T-helper 1 cell (primary cell): ENCODE data around the gene C6orf141.

Source experiments
- DNase-seq, 5 donors: peaks; one replicate each; pipeline ENCODE4 v3.0.0-alpha.2; 2012 to 2020
- total RNA-seq, 4 donors: gene quantifications; one replicate each; lab custom pipeline; 2026; lab: John Stamatoyannopoulos, UW

The C6orf141 gene
- total RNA-seq, result 0 reads per million in 4 donors

DNA sequence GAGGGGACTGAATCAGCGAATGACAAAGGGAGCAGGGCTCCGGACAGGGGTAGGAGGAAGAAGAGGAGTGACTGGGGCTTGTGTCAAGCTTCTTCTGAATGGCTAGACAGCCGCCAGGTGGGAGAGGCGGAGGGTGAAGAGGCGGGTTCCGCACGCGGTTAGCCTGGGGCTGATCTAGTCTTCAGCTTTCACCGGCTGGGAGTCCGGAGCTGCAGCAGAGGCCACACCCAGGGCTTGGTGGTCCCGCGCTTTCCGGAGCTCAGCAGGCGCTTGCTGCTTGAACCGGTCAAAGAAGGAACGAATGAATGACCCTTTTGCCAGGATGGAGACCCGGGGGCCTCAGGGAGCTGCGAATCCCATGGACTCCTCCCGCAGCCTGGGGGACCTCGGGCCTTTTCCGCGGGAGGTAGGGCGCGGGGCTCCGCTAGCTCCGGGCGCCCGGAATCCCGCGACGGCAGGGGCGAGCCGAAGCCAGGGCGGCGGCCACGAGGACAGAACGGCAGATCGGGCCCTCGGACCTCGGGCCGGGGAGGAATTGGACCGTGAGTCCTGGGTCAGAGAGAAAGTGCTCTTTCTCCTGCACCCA, at the start of gene C6orf141:
TSS of gene C6orf141 (plus strand) at position 177 of the 586 bp plus-strand sequence. CDS start at position 302, 125 bp downstream.
- DNase-seq, result peak in 1 of 5 donors; percentile 12

DNA sequence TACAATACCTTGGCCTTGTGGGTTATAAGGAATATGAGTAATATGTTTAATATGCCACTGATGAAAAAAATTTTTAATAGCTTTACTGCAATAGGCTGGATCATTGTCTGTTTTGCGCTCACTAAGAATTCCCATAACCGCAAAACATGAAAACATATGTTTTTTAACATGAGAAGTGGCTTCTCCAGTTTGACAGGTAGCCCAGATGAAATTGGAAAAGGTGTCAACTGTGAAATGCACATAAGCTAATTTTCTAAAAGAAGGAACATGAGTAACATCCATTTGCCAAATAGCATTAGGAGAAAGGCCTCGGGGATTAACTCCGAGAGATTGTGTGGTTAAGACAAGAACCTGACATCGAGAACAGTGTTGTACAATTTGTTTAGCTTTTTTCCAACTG, 45.8 kb upstream of the C6orf141 start:
- no peak for DNase-seq

DNA sequence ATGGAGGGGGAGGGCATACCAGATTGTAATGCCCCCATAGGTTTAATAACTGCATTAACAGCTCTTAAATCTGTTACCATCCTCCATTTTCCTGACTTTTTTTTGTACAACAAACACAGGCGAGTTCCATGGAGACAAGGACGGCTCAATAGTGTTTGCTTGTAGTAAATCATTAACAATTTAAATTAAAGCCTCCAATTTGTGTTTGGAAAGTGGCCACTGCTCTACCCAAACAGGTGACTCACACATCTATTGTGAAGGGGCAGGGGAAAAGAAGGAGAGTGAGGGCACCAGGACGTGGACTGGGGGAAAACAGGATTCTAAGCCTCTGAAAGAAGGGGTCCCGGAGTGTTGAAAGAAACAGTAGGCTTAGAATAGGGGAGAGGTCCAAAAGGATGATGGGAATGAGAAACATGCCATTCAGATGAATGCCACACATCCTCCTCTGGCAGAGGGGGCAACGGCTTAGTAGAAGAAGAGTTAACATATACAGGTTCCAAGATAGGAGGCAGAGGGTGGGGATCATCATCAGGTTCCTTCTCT, 43.8 kb upstream of the C6orf141 start:
- DNase-seq, result no peak

DNA sequence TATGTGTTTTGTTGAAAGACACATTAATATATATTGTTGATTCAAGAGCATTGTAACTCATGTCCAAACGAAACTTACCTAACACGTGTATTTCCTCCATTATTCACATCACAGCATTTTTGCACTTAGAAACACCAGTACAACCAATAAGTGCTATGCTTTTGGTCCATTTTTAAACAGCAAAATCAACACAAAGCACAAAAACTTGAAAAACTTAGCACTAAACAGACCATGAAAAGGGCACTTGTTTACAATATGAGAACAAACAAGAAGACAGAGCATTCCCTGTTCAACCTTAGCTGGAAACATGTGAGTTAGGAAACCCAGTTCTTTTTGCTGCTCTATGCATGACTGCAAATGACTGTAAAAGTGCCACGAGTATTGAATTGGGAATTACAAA, 41.1 kb upstream of the C6orf141 start:
- DNase-seq, result no peak

DNA sequence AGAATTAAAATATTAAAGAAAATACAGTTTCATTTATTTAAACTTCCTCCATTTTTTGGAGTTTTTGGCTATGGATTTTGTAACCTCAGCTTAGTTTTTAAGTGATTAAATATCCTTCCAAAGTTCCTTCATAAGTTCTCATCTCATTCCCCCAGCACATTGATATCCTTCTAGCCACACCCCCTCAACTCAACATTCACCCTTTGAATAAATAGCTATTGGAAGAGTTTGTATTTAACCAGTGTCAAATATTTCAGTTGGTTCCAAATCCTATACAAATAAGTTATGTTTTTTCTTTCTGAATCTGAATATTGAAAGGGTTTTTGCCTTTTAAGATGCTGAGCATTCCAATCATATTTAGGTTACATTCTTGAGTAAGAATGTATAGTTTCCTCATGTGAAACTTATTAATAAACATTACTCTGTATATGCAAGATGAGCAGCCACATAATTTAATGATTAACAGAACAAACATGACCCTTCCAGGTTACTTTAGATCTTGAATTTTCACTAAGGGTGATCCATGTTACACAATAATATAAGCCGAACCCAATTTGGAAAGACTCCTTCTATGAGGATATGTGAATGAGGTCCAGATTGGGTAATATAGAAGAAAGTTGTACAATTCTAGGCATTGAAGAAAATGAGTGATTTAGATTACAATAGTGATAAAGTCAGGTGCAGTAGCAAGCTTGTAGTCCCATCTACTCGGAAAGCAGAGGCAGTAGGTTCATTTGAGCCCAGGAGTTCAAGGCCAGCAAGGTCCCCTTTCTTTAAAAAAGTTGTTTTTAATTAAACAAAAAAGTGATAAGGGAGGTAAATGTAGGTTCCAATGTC, 37.1 kb upstream of the C6orf141 start:
- DNase-seq, result no peak

DNA sequence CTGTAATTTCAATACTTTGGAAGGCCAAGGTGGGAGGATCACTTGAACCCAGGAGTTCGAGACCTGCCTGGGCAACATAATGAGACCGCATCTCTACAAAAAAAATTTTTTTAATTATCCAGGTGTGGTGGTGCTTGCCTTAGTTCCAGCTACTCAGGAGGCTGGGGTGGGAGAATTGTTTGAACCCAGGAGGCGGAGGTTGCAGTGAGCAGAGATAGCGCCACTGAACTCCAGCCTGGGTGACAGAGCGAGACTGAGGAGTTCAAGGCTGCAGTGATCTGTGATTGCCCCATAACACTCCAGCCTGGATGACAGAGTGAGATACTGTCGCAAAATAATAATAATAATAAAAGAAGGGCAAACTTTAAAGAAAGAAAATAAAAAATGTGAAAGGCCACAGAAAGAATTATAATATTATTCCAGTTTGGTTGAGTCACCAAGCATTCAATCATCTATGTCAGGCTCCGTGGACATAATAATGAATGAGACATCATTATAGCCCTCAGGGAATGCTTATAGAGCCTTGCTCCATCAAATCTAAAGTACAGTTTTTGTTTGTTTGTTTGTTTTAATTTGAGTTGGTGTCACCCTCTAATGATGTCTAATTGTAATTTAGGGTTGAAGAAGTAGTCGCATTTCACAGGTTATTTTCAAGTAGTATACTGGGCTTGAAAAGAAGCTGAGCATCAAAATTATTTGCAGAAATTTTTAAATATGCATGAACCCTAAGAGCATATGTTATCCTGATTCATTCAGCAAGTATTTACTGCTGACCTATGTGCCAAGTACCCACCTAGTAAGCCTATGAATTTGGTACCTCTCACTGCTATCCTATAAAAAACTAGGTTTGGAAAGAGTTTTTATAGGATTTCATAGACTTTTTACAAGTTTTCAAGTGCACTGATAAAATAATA, 35.6 kb upstream of the C6orf141 start:
- no peak for DNase-seq

DNA sequence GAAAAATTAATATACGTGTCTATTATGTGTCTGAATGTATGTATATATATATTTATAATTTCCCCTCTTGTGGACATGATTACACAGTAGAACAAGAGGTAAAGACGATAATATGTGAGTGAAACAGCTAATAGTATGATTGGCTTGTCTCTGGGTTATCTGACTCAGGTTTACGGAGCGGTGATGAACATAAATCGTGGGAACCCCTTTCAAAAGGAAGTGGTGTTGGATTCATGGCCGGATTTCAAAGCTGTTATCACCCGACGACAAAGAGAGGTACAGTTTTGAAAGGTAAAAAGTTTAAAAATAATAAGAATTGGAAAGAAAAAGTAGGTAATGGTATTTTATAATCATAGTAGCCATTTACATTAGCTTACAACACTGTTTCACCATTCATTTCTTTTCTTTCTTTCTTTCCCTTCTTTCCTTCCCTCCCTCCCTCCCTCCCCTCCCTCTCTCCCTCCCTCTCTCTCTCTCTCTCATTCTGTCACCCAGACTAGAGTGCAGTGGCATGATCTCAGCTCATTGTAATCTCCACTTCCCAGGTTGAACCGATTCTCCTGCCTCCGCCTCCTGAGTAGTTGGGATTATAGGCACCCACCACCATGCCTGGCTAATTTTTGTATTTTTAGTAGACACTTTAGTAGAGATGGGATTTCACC, 34.9 kb upstream of the C6orf141 start:
- no peak for DNase-seq

DNA sequence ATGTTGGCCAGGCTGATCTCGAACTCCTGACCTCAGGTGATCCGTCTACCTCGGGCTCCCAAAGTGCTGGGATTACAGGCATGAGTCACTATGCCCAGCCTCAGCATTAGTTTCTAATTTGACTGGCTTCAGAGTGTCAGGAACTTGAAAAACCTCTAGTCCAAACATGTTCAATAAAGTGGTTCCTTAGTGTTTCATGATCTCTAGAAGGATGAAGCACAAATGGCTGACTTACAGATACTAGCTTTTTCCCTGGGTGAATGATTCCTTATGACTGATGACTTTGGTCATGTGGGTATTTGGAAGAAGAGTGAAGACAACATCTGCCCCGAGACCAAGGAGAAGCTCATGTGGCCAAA, 34.3 kb upstream of the C6orf141 start:
- no peak for DNase-seq

DNA sequence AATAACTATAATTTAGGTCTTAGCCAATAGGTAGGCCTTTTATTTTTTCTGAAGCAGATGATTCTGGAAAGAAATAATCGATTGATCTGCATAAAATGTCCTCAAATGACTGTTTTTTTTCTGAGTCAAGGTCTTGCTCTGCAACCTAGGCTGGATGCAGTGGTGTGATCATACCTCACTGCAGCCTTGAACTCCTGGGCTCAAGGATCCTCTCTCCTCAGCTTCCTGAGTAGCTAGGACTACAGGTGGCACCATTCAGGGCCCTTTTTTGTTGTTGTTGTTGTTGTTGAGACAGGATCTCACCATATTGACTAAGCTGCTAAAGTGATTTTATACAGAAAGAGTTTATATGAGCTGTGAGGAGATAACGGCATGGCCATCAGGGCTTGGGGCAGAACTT, 32.5 kb upstream of the C6orf141 start:
- DNase-seq, result no peak

DNA sequence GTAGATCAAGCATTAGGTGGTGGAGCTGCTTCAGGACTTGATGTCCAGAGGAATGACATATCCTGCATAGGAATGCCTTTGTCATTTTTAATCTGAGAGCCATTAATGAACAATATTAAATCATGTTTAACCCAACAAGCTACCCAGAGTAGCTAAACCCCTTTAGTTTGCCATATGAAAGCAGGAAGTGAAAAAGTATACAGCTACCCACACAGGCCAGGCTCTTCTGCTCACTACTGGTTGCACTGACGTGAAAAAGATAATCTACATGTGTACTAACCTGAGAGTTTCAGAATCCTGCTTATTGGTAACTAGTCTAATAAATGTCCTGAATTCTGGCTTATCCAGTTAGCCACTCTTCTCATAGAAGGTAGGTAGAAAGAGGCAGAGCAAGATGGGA, 30.8 kb upstream of the C6orf141 start:
- DNase-seq, result no peak

DNA sequence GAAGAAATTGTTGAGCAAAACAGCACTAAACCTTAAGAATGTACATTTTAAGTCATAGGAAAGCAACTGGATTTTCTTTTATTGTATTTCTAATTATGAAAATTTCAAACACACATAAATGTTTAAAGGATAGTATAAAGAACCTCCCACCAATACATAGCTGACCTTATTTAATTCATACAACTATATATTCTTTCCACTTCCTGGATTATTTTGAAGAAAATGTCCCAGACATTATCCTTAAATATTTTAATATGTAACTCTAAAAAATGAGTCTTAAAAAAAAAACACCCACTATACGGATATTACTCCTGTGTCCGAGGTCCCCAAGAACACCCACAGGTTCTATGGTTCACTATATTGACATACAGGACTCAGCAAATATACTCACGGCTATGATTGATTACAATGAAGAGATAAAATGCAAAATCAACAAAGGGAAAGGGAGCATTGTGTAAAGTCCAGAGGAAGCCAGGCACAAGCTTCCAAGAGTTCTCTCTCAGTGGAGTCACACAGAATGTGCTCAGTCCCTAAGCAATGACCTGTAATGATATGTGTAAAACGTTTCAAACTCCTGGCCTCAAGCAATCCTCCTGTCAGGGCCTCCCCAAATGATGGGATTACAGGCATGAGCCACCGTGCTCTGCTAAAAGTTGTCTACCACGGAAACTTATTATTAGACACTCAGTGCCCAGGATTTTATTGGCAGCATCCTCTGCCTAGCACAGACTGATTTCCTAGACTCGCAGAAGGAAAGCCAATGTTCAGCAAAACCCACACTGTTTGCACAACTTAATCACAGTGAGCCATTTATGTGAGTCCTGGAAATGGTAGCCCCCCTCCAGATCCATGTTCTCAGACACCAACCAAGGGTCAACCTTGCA, 27.5 kb upstream of the C6orf141 start:
- no peak for DNase-seq

DNA sequence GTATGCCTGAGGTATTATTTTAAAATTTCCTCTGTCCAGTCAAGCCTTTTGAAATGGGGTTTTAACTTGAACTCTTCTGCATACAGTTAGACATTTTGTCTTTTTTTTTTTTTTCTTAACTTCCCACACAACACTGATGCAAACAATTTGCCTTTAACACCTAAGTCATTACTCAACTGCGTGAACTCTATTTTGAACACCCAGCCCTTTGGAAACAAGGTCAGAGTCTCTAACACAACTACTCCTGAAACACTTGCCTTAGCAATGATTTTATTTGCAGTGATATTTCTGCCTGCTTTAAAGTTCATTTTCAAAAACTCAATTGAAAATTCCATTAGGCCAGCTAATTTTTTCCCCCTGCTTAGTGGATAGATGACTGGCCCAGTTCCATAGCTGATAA, 26.6 kb upstream of the C6orf141 start:
- no peak for DNase-seq

DNA sequence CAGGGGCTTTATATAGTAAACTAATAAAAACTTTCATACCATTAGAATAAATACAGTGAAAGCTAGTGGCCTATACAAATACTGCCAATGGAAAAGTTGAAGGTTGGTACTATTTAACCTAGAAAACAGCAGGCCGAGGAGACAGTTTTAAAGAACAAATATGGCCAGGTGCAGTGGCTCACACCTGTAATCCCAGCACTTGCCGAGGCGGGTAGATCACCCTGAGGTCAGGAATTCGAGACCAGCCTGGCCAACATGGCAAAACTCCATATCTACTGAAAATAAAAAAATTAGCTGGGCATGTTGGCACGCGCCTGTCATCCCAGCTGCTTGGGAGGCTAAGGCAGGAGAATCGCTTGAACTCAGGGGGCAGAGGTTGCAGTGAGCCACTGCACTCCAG, 25.9 kb upstream of the C6orf141 start:
- no peak for DNase-seq

DNA sequence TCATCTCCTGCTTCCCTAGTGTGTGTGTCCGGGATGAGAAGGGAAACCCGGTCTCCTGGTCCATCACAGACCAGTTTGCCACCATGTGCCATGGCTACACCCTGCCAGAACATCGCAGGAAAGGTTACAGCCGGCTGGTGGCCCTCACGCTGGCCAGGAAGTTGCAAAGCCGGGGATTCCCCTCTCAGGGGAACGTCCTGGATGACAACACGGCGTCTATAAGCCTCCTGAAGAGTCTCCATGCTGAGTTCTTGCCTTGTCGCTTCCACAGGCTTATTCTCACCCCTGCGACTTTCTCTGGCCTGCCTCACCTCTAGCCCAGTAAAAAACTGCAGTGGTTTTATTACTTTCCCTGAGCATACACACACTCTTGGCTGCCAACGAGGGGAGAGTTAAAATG, 23.9 kb upstream of the C6orf141 start:
- no peak for DNase-seq

DNA sequence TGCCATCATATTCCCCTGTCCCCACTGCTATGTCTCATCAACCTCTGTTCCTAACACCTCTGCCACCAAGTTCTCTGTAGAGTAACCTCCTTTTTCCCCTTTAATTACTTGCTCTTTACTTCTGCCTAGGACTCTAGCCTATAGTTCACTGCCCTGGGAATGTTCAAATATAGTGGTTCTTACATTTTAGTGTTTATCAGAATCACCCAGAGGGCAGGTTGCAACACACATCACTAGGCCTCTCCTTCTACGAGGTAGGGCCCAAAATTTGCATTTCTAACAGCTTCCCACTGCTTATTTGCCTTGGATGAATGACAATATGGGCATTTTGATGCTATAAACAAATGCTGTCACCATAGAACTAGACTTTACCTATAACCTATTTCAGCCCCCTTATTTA, 23.1 kb upstream of the C6orf141 start:
- no peak for DNase-seq

DNA sequence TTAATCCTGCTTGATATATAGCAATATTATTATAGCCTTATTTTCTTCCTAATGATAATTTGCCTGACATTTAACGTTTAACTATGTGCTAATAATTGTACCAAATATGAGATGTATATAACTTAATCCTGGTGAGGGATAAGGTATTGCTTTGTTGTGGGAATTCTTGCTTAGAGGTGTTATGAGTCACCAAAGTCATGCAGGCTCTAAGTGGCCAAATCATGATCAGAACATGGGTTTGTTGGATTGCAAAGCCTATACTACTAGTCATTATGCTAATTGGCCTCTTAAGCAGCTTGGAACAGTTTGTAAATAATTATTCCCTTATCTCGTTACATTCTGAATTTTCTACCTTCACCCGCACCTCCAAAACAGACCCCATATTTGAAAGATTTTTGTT, 21.9 kb upstream of the C6orf141 start:
- no peak for DNase-seq

DNA sequence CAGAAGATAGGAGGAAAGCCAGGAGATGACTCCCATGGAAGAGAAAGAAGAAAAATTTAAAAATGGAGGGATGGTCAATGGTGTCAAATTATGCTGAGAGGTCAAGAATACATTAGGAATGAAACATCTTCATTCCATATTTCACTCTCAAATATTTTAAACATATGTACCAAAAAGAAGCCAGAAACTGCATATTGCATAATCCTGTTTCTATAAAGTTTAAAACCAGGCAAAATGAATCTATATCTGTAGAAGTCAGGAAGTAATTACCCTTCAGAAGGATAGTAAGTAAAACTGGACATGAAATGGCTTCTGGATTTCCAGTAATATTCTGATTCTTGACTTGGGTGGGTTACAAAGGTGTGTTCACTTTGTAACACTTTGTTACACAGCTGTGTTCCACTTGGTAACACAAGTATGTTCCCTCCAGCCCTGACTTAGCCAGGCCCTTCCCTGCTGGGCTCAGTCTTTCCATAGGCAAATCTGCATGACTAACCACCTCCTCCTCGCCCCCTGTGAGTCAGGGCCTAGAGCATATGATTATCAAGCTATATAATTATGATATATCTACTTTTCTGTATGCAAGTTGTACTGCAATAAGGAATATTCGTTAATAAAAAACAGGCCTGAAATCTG, 20.2 kb upstream of the C6orf141 start:
- DNase-seq, result no peak

DNA sequence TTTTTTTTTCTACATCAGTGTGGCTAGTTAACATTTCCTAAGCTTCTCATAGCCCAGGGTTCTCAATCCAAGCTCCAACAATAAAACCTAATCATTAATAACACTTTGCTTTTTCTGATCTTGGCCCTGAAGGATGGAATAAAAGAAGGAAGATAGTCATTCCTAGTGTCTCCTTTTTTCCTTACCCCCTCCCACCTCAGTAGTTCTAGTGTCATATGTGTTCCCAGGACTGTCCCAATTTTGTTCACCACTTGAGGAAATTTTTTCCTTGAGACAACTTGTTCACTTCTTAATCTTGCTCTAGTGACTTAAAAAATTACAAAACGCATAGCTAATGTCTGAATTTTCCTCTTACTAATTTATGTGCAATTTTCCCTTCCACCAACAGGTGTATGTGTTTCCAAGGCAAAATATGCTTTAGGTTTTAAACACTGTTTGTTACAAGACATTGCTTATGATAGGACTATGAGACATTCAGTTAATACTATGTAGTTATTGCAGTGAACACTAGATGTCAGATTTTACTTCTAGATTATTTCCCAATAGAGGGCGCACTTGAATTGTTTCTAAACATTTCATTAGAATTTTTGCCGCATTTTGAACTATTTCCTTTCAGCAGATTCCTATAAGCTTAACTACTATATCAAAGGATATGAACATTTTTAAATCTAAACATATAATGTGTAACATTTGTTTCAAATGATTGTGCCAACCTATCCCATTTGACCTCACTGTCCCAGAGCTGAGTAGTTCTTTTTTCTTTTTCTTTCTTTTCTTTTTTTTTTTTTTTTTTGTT, 18.5 kb upstream of the C6orf141 start:
- peak in 1 of 5 donors; percentile 26 for DNase-seq

DNA sequence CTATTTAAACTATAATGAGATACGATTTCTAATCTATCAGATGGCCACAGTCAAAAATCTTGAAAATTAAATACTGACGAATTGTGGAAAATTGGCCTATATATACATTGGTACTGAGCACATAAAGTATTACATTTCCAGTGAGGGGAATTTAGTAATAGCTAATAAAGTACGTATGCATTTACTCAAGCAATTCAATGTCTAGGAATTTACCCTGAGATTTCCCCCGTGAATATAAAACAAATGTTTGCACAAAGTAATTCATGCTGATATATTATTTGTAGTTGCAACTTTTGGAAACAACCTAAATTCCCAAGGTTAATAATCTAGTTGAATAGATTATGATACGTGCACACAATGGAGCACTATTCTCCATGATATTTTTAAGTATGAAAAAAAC, 14.7 kb upstream of the C6orf141 start:
- DNase-seq, result no peak

DNA sequence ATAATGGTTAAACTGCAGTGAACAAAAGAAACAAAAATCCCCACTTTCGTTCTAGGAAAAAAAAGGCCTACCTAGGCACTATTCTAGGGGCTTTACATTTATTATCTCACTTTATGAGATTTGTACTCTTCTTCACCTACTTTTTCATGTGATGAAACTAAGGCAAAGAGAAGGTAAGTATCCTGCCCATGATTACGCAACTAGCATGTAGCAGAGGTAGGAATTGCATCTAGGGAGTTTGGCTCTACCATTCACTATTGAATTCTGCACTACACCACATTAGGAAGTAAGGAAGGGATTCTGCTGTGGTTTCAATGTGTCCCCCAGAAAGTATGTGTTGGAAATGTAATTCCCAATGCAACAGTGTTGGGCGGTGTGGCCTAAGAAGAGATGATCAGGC, 11.4 kb upstream of the C6orf141 start:
- no peak for DNase-seq
